ENCODE measurements around the gene OCLN.
A peak's percentile ranks its signal among the peaks of the same experiment; 100 is the strongest.
"Not testable (repeated sequence)": the region's sequence is repeated elsewhere in the genome, so short reads cannot be mapped to it uniquely, and the experiment has no call there.

Gene OCLN

GRCh38 chr5:69530561-69531405 lies 38.2 kb downstream of the OCLN start:
- DNase-seq = no peak

GRCh38 chr5:69531406-69531801 lies 38.8 kb downstream of the OCLN start:
- DNase-seq = no peak

GRCh38 chr5:69537911-69538310 lies 45.3 kb downstream of the OCLN start:
- not testable (repeated sequence) for DNase-seq

- not testable (repeated sequence) for DNase-seq
These were observed 46.1 kb downstream of the OCLN start for GRCh38 chr5:69538735-69539134.

- DNase-seq = not testable (repeated sequence)
These were observed 48.8 kb downstream of the OCLN start for GRCh38 chr5:69541347-69541746.

- DNase-seq = not testable (repeated sequence)
These were observed 50.4 kb downstream of the OCLN start for GRCh38 chr5:69542838-69543618.

- DNase-seq = not testable (repeated sequence)
These were observed 52.0 kb downstream of the OCLN start for GRCh38 chr5:69544602-69545001.

GRCh38 chr5:69559908-69560330 lies 67.3 kb downstream of the OCLN start, which contains the start of gene GTF2H2C:
Gene GTF2H2C, plus strand, starts transcription at chr5:69560191. Its CDS starts 4,942 bp downstream, at chr5:69565133.
- DNase-seq = peak; percentile 76

- DNase-seq = not testable (repeated sequence)
These were observed 68.2 kb downstream of the OCLN start for GRCh38 chr5:69560587-69561431.

- not testable (repeated sequence) for DNase-seq
These were observed 73.6 kb downstream of the OCLN start for GRCh38 chr5:69566172-69566571.

- DNase-seq = not testable (repeated sequence)
These were observed 75.5 kb downstream of the OCLN start for GRCh38 chr5:69568072-69568471.

GRCh38 chr5:69583356-69583755 lies 90.8 kb downstream of the OCLN start:
- not testable (repeated sequence) for DNase-seq

GRCh38 chr5:69596114-69596840 lies 103.7 kb downstream of the OCLN start:
- not testable (repeated sequence) for DNase-seq

- DNase-seq = not testable (repeated sequence)
These were observed 109.4 kb downstream of the OCLN start for GRCh38 chr5:69601947-69602346.

GRCh38 chr5:69606839-69607238 lies 114.2 kb downstream of the OCLN start:
- DNase-seq = not testable (repeated sequence)

All from right forelimb (tissue), 1 donor.